Hepatocyte (in vitro differentiated cells): ENCODE measurements around the gene YARS1. TPM values are rescaled to one million over a fixed set of nuclear protein-coding genes. Genes with fewer than 3 reads are reported as not detected.

ENCODE experiments used
- DNase-seq: peaks from one replicate; pipeline ENCODE4 v3.0.0-alpha.2; 2016; ENCODE audit warnings: low spot score
- H2AFZ ChIP-seq: fragments of 200-600 bp; sonication (generic); 2 replicates; pipeline ENCODE4 v1.6.0; 2016; ENCODE audit warnings: antibody characterized with exemption, mild to moderate bottlenecking
- H3K27ac ChIP-seq: fragments of 200-600 bp; sonication (generic); 2 replicates; pipeline ENCODE4 v1.5.1; 2016; ENCODE audit warnings: mild to moderate bottlenecking
- H3K27me3 ChIP-seq: fragments of 200-600 bp; sonication (generic); 2 replicates; pipeline ENCODE4 v1.6.1; 2016
- H3K36me3 ChIP-seq: fragments of 200-600 bp; sonication (generic); replicated peaks from 2 replicates; pipeline ENCODE4 v1.5.1; 2016; ENCODE audit warnings: low read depth; ENCODE audit not compliant: insufficient read depth
- H3K4me1 ChIP-seq: fragments of 200-600 bp; sonication (generic); 2 replicates; pipeline ENCODE4 v1.5.1; 2016; ENCODE audit warnings: mild to moderate bottlenecking, moderate library complexity; ENCODE audit not compliant: insufficient read depth
- H3K4me2 ChIP-seq: fragments of 200-600 bp; sonication (generic); 2 replicates; pipeline ENCODE4 v1.6.0; 2016
- H3K4me3 ChIP-seq: fragments of 200-600 bp; sonication (generic); 2 replicates; pipeline ENCODE4 v1.5.1; 2016; ENCODE audit warnings: mild to moderate bottlenecking
- H3K79me2 ChIP-seq: fragments of 200-600 bp; sonication (generic); 2 replicates; pipeline ENCODE4 v1.6.0; 2017; ENCODE audit warnings: mild to moderate bottlenecking
- H3K9me2 ChIP-seq: fragments of 200-600 bp; sonication (generic); replicated peaks from 2 replicates; pipeline ENCODE4 v1.6.0; 2017; ENCODE audit warnings: mild to moderate bottlenecking; ENCODE audit not compliant: insufficient read depth
- H3K9me3 ChIP-seq: fragments of 200-600 bp; sonication (generic); 2 replicates; pipeline ENCODE4 v1.5.1; 2016; ENCODE audit warnings: low read depth, mild to moderate bottlenecking
- H4K20me1 ChIP-seq: fragments of 200-600 bp; sonication (generic); 2 replicates; pipeline ENCODE4 v1.6.0; 2016; ENCODE audit warnings: mild to moderate bottlenecking; ENCODE audit not compliant: insufficient read depth, poor library complexity, severe bottlenecking
- EZH2 ChIP-seq: fragments of 200-600 bp; sonication (generic); IDR thresholded peaks from 2 replicates; pipeline ENCODE4 v1.6.1; 2016; ENCODE audit warnings: antibody characterized with exemption, mild to moderate bottlenecking, borderline replicate concordance
- EZH2phosphoT487 ChIP-seq: fragments of 200-600 bp; sonication (generic); IDR thresholded peaks from one replicate; pipeline ENCODE4 v1.6.1; 2018; ENCODE audit warnings: antibody characterized with exemption, mild to moderate bottlenecking, low read depth, moderate library complexity; ENCODE audit not compliant: unreplicated experiment, severe bottlenecking
- WGBS: methylation state at CpG from one replicate; pipeline ENCODE4 v1.1.6; 2016; ENCODE audit warnings: low lambda C conversion rate; ENCODE audit errors: missing lambda C conversion rate; 5-methylcytosine and 5-hydroxymethylcytosine counted together
- polyA plus RNA-seq: library from polyadenylated mRNA; unstranded; fragments of >200 nt; fragmentation: Nextera tagmentation; extraction: Ambion mirVana; gene quantifications from 2 replicates; pipeline ENCODE4 v1.2.1, GENCODE V29; 2016
- total RNA-seq: library from RNA; depleted of rRNA; stranded (reverse); fragments of >200 nt; gene quantifications from 2 replicates; pipeline ENCODE4 v1.2.3, GENCODE V29; 2014
- TF ChIP-seq, protein P1 (sequence below): fragments of 200-600 bp; sonication (generic); IDR thresholded peaks from 2 replicates; pipeline ENCODE4 v1.5.1; 2016; ENCODE audit warnings: antibody characterized with exemption, mild to moderate bottlenecking; ENCODE audit not compliant: poor library complexity

The YARS1 gene
- total and polyA plus RNA-seq, 2 experiments from 2014 or later = 104 to 140 TPM

DNA sequence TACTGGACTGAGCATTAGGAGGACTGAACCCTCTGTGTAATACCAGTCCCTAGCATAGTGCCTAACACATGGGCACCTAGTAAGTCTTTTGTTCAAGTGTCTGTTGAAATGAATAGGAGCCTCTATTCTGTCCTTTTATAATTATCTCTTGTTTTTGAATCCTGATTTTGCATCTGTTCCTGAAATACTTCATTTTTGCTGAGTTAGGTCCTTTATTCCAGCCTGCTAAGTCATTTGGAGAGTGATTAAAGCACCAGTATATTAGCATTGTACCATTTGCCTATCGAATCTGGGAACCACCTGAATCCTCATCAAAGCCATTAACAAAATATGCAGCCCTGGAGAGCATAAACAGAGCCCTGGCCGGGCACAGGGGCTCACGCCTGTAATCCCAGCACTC lies 32.3 kb downstream of the YARS1 start:
- H3K9me3 ChIP-seq = no peaks in the 10 kb centered on the region
- H3K4me2 ChIP-seq = no peak overlapping the region
- H2AFZ ChIP-seq = no peak overlapping the region
- no peaks in the 10 kb centered on the region for H3K36me3 ChIP-seq
- H3K27ac ChIP-seq = no peak overlapping the region
- H4K20me1 ChIP-seq = no peaks in the 10 kb centered on the region
- no peak overlapping the region for H3K4me3 ChIP-seq
- no peaks in the 10 kb centered on the region for H3K4me1 ChIP-seq
- H3K27me3 ChIP-seq = no peaks in the 10 kb centered on the region
- 93% methylated on average over 3 of the region's 3 CpGs for WGBS
- H3K79me2 ChIP-seq = no peaks in the 10 kb centered on the region
- H3K9me2 ChIP-seq = no peaks in the 10 kb centered on the region
- no peak for DNase-seq
- TF ChIP-seq EZH2phosphoT487 (no peak), EZH2 (no peak)
- TF ChIP-seq, protein P1, sequence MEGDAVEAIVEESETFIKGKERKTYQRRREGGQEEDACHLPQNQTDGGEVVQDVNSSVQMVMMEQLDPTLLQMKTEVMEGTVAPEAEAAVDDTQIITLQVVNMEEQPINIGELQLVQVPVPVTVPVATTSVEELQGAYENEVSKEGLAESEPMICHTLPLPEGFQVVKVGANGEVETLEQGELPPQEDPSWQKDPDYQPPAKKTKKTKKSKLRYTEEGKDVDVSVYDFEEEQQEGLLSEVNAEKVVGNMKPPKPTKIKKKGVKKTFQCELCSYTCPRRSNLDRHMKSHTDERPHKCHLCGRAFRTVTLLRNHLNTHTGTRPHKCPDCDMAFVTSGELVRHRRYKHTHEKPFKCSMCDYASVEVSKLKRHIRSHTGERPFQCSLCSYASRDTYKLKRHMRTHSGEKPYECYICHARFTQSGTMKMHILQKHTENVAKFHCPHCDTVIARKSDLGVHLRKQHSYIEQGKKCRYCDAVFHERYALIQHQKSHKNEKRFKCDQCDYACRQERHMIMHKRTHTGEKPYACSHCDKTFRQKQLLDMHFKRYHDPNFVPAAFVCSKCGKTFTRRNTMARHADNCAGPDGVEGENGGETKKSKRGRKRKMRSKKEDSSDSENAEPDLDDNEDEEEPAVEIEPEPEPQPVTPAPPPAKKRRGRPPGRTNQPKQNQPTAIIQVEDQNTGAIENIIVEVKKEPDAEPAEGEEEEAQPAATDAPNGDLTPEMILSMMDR = no peak

DNA sequence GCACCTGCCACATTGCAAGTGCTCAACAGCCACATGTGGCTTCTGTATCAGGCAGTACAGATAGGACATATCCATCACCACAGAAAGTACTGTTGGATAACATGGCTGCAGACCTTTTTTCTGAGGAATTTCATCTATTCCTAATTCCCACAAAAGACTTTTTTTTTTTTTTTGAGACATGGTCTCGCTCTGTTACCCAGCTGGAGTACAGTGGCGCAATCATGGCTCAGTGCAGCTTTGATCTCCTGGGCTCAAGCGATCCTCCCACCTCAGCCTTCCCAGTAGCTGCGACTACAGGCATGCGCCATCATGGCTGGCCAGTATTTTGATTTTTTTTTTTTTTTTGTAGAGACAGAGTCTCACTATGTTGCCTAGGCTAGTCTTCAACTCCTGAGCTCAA lies 33.3 kb downstream of the YARS1 start:
- H3K36me3 ChIP-seq = no peaks in the 10 kb centered on the region
- 95% methylated on average over 5 of the region's 5 CpGs for WGBS
- DNase-seq = no peak

DNA sequence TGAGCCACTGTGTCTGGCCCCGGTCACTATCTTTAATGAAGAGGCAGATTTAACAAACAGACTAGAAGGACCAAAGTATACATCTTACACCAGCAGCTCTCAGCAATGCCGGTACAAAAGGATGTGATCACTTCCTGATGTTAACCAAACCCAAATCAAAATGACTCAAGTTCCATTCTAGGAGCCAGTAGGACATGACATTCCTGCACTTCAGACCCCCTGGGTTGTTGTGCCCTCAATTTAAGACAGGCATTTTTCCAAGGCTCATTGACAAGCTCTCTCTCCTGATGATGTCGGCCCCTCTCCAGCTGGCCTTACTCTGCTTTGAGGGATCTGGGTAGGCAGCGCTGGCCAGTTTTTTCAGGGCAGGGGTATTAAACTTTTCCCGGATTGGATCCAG lies 35.1 kb downstream of the YARS1 start:
- no peak for DNase-seq
- no peak overlapping the region for H2AFZ ChIP-seq
- no peaks in the 10 kb centered on the region for H3K36me3 ChIP-seq
- no peak overlapping the region for H3K4me2 ChIP-seq
- H4K20me1 ChIP-seq = no peaks in the 10 kb centered on the region
- TF ChIP-seq EZH2phosphoT487 = no peak
- TF ChIP-seq, protein P1 = no peak
- 95% methylated on average over 5 of the region's 5 CpGs for WGBS
- no peaks in the 10 kb centered on the region for H3K4me1 ChIP-seq
- H3K27ac ChIP-seq = no peak overlapping the region
- H3K9me3 ChIP-seq = no peaks in the 10 kb centered on the region
- no peaks in the 10 kb centered on the region for H3K27me3 ChIP-seq
- H3K79me2 ChIP-seq = no peaks in the 10 kb centered on the region
- no peak overlapping the region for H3K4me3 ChIP-seq
- H3K9me2 ChIP-seq = no peaks in the 10 kb centered on the region

More for the DNA sequence above, 33.3 kb downstream of the YARS1 start:
- H3K27ac ChIP-seq = no peak overlapping the region
- no peaks in the 10 kb centered on the region for H3K79me2 ChIP-seq
- H3K9me2 ChIP-seq = no peaks in the 10 kb centered on the region
- no peaks in the 10 kb centered on the region for H3K9me3 ChIP-seq
- no peaks in the 10 kb centered on the region for H3K4me1 ChIP-seq
- no peaks in the 10 kb centered on the region for H3K27me3 ChIP-seq
- H4K20me1 ChIP-seq = no peaks in the 10 kb centered on the region
- no peak for TF ChIP-seq EZH2phosphoT487
- TF ChIP-seq, protein P1 = no peak
- no peak for TF ChIP-seq EZH2
- no peak overlapping the region for H3K4me3 ChIP-seq
- no peak overlapping the region for H2AFZ ChIP-seq
- no peak overlapping the region for H3K4me2 ChIP-seq
